Panc1 (cell line): Measurements from ENCODE around the gene MAD1L1. TPM values are rescaled to one million over a fixed set of nuclear protein-coding genes. Genes with fewer than 3 reads are reported as not detected.
"Not testable (repeated sequence)": the region's sequence is repeated elsewhere in the genome, so short reads cannot be mapped to it uniquely, and the experiment has no call there.

ENCODE experiments used
- ATAC-seq: fragments of 200-7000 bp; cut with Tn5 transposase; 2 replicates; pipeline ENCODE4 v1.9.1; 2020; ENCODE audit warnings: mild to moderate bottlenecking, moderate library complexity
- BruUV-seq: library from RNA; stranded (reverse); fragments of 400-500 nt; replicated peaks from 2 replicates; lab custom pipeline; 2021; lab: Mats Ljungman, UMichigan
- CTCF ChIA-PET: fragments of 300-600 bp; sonication (Branson Sonifier 250); formaldehyde crosslinking; loops from one replicate; lab custom pipeline; 2022; ENCODE audit warnings: antibody characterized with exemption; lab: Charles Lee
- POLR2A ChIA-PET: fragments of 300-600 bp; sonication (Branson Sonifier 250); formaldehyde crosslinking; loops from one replicate; lab custom pipeline; 2022; ENCODE audit warnings: antibody characterized with exemption; lab: Charles Lee
- DNase-seq: peaks from one replicate; pipeline ENCODE4 v3.0.0-alpha.2; 2010; ENCODE audit warnings: low read depth, low spot score
- H3K27ac ChIP-seq: 2 replicates; pipeline ENCODE4 v1.5.1; 2011; ENCODE audit warnings: mild to moderate bottlenecking, low read length, inconsistent platforms
- H3K27me3 ChIP-seq: fragments of 200-500 bp; sonication (Bioruptor generic); 2 replicates; pipeline ENCODE4 v1.6.0; 2014; ENCODE audit warnings: low read length, inconsistent platforms; ENCODE audit not compliant: control insufficient read depth, insufficient read depth
- H3K36me3 ChIP-seq: fragments of 200-500 bp; sonication (Bioruptor generic); 2 replicates; pipeline ENCODE4 v1.5.1; 2014; ENCODE audit warnings: inconsistent platforms, mild to moderate bottlenecking, low read length, moderate library complexity; ENCODE audit not compliant: control insufficient read depth, insufficient read depth
- H3K4me1 ChIP-seq: 2 replicates; pipeline ENCODE4 v1.5.1; 2011; ENCODE audit warnings: inconsistent platforms, mild to moderate bottlenecking, low read length, moderate library complexity; ENCODE audit not compliant: control insufficient read depth, insufficient read depth
- H3K4me3 ChIP-seq, 2 experiments: 2 replicates each; pipeline ENCODE4 v1.5.1; 2011 to 2012; ENCODE audit warnings: low read depth in 2 of 2, low read length in 2 of 2, mild to moderate bottlenecking in 2 of 2, inconsistent platforms in 1 of 2, moderate library complexity in 1 of 2
- H3K9me3 ChIP-seq: fragments of 200-500 bp; sonication (Bioruptor generic); 2 replicates; pipeline ENCODE4 v1.5.1; 2014; ENCODE audit warnings: low read depth, mild to moderate bottlenecking, inconsistent platforms, low read length, moderate library complexity; ENCODE audit not compliant: control insufficient read depth, insufficient read depth
- POLR2AphosphoS5 ChIP-seq: IDR thresholded peaks from 2 replicates; pipeline ENCODE4 v1.6.1; 2012; ENCODE audit warnings: mild to moderate bottlenecking, low read depth, low read length, moderate library complexity
- SIN3A ChIP-seq: IDR thresholded peaks from 2 replicates; pipeline ENCODE4 v1.6.1; 2012; ENCODE audit warnings: low read depth, mild to moderate bottlenecking, low read length, moderate library complexity, borderline replicate concordance; ENCODE audit not compliant: insufficient read depth
- TCF7L2 ChIP-seq: IDR thresholded peaks from 2 replicates; pipeline ENCODE4 v1.6.1; 2011; ENCODE audit warnings: mild to moderate bottlenecking, low read depth, low read length, inconsistent platforms
- in situ Hi-C: cut with HindIII; loops from 2 replicates; pipeline ENCODE4 v1.10.0; 2016; ENCODE audit warnings: low sequenced_read_pairs, low pct_unique_long_range_greater_than_20kb
- intact Hi-C: fragments of 100-400 bp; cut with micrococcal nuclease; formaldehyde crosslinking; loops from one replicate; pipeline ENCODE4 v1.10.0; 2022; ENCODE audit not compliant: unreplicated experiment
- total RNA-seq: library from RNA; stranded (reverse); gene quantifications from one replicate; pipeline ENCODE4 v1.2.1, GENCODE V29; 2021; ENCODE audit not compliant: unreplicated experiment

The MAD1L1 gene
- total RNA-seq, 1 experiment from 2014 or later: 70.8 TPM

GRCh38 chr7:1826931-1827330 is 405.8 kb downstream of the MAD1L1 start:
- H3K9me3 ChIP-seq, intact Hi-C loops, H3K4me3 ChIP-seq, POLR2A ChIA-PET, H3K4me1 ChIP-seq, DNase-seq, BruUV-seq, CTCF ChIA-PET, H3K36me3 ChIP-seq, H3K27me3 ChIP-seq, H3K27ac ChIP-seq, ATAC-seq, in situ Hi-C loops: not testable (repeated sequence)

DNA sequence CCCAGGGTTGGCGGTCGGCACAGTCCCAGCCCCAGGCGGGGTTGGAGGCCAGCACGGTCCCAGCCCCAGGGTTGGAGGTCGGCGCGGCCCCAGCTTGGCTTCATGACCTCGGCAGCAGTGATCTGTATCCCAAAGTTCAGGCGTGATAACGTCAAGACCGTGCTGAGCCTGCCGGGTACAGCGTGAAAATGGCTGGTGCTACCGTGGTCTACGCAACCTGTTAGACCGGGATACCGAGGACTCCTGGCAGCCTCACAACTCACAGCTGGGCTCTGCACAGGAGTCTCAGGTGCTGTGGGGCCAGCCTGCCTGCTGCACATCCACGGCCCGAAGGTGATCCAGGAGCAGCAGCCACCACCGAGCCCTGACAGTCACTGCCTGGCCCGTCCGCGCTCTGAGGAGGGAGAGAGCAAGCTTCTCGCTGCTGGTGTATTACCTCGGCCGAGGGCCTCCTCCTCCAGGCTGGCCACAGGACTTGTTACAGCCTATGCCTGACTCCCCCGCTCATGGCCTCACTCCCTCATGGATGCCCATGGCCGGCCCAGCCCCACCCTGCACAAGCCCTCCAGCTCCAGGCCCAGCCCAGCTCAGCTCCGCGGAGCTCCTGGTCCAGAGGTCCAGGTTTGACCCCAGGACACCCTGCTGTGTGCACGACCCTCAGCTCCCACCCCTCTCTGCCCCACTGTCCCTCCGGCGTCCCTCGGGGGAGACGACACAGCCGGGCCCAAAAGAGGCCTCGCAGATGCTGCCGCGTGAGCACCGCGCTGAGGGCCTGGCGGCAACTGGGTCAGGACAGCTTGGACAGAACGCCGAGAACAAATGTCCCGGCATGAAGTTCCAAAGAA is 406.6 kb downstream of the MAD1L1 start:
- Histone ChIP-seq H3K27ac (no peak overlapping the region), H3K27me3 (no peaks in the 10 kb centered on the region), H3K36me3 (no peaks in the 10 kb centered on the region), H3K4me1 (no peaks in the 10 kb centered on the region), H3K9me3 (no peaks in the 10 kb centered on the region; the same call in 1 of the 2 replicates), H3K4me3 (no peak overlapping the region)
- TF ChIP-seq TCF7L2 (no peak), POLR2AphosphoS5 (no peak), SIN3A (no peak)
- POLR2A ChIA-PET: no interaction called here
- DNase-seq: no peak
- in situ Hi-C loops: no loop called here
- CTCF ChIA-PET: no interaction called here
- intact Hi-C loops: no loop called here
- no TSS peak for BruUV-seq
- peak; percentile 27; the same call in 1 of the 2 replicates for ATAC-seq

DNA sequence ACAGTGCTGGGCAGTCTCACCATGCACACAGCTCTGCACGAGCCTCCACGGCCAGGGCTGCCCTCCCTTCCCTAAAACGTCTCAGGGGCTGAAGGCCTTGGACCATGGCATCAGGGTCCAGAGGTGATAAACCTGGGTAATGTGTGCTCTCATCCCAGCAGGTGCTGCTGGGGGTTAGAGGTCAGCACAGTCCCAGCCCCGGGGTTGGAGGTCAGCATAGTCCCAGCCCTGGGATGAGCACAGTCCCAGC is 407.2 kb downstream of the MAD1L1 start:
- CTCF ChIA-PET, H3K36me3 ChIP-seq, DNase-seq, H3K9me3 ChIP-seq, H3K4me3 ChIP-seq, H3K4me1 ChIP-seq, intact Hi-C loops, H3K27me3 ChIP-seq, ATAC-seq, in situ Hi-C loops, H3K27ac ChIP-seq, POLR2A ChIA-PET, BruUV-seq: not testable (repeated sequence)

GRCh38 chr7:1824882-1825646 is 407.7 kb downstream of the MAD1L1 start:
- CTCF ChIA-PET, H3K4me1 ChIP-seq, H3K27ac ChIP-seq, H3K27me3 ChIP-seq, DNase-seq, in situ Hi-C loops, H3K36me3 ChIP-seq, BruUV-seq, POLR2A ChIA-PET, ATAC-seq, H3K4me3 ChIP-seq, H3K9me3 ChIP-seq, intact Hi-C loops: not testable (repeated sequence)

- H3K9me3 ChIP-seq, in situ Hi-C loops, ATAC-seq, intact Hi-C loops, H3K4me3 ChIP-seq, BruUV-seq, H3K36me3 ChIP-seq, H3K27ac ChIP-seq, H3K27me3 ChIP-seq, DNase-seq, POLR2A ChIA-PET, CTCF ChIA-PET, H3K4me1 ChIP-seq: not testable (repeated sequence)
Observed at GRCh38 chr7:1824151-1824881, 408.4 kb downstream of the MAD1L1 start.
